CD4-positive, alpha-beta T cell treated with Interleukin-15 for 4 hours (primary cell): ENCODE results near the gene PRDX3.

ENCODE experiments used
- DNase-seq: peaks from one replicate; pipeline ENCODE4 v3.0.0-alpha.2; 2020; ENCODE audit warnings: low spot score

Gene PRDX3

DNA sequence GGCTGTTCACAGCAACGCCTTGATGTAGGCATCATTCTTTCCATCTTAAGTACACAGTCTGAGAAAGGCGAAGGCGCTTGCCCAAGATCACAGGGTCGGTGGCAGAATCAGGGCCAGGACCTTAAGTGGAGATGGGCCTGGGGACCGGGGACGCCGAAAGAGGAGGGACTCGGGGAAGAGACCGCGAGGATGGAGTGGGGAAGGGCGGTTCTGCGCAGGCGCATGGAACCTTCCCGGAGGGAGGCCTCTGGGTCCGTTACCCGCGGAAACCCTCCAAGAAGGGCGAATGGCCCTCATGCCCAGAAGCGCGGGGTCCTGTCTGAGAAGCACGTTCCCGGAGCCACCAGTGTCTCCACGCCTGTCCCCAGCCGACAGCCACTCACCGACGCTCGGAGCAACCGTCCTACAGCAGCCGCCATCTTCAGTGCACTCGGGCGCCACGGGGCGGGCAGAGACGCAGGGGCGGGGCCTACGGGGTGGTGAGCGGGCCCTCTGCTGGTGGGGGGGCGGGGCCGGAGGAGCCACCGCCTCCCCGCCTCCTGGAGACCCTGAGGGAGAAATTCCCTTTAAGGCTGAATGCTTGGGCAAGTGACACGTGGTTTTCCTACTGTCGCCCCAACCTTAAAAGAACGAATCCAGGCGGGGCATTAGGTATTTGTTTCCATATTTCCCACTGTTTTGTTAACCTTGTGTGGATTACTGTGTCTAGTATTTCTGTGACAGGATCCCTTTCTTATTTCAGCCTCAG is at the start of gene PRDX3:
Gene PRDX3 (minus strand): TSS at position 441 of the 748 bp plus-strand sequence. CDS start 22 bp downstream, at position 419.
- peak; percentile 88 for DNase-seq

DNA sequence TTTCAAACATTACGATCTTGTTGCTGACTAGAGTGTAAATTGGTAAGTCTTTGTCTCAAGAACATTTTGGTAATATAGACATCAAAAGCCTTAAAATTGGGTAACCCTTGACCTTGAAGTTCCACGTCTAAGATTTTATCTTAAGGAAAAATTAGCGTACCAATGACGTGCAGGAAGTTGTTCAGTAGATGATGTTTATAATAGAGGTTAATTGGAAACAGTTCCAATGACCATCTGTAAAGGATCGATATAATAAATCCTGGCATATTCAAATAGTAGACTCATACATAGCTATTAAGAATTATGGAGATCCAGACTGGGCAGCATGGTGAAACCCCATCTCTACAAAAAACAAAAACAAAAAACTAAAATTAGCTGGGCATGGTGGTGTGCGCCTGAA is 49.2 kb upstream of the PRDX3 start:
- no peak for DNase-seq

DNA sequence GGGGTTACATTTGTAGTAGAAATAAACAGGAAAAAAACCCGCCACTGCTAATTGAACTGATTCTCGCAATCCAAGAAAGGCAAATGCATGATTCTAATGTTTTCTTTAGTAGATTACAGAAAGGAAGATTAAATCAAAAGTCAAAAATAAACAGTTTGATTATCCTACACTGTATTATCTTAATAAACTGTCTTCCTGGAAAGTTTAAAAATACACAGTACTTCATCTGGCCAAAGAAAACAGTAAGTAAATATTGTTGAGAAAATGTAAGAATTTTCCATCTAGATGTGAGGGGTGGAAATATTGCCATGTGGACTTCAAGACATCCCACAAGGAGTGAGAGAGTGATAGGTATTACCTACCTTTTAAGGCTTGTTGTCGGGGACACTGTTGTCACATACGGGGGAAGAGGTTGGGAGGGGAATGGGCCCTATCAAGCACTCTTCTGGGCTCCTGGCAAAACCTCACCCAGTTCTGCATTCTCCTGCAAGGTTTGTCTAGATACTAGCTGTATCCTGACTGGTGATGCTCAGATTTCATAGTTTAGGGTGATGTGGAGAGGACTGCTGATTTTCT is 46.6 kb upstream of the PRDX3 start:
- no peak for DNase-seq

GRCh38 chr10:119222966-119223386 is 44.4 kb upstream of the PRDX3 start:
- DNase-seq = no peak

GRCh38 chr10:119222537-119222936 is 43.9 kb upstream of the PRDX3 start:
- DNase-seq = no peak

- no peak for DNase-seq
Measured at GRCh38 chr10:119221666-119222065, 43.1 kb upstream of the PRDX3 start.

DNA sequence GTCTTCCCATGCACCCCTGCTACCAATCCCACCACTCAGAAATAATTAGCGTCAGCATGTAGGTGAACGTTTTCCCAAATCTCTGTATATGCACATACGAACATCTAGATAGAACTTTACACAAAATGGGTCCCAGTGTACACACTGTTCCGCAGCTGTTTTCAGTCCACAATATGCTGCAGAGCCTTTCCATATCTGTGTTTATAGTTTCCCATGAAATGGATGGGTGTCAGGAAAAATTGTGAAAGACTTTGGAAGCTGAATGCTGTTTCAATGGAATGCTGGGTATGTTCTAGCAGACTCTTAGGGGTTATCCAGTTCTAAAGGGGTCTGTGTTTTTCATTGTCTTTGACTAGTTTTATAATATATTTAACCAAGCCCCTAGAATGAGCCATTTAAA is 42.6 kb upstream of the PRDX3 start:
- no peak for DNase-seq

DNA sequence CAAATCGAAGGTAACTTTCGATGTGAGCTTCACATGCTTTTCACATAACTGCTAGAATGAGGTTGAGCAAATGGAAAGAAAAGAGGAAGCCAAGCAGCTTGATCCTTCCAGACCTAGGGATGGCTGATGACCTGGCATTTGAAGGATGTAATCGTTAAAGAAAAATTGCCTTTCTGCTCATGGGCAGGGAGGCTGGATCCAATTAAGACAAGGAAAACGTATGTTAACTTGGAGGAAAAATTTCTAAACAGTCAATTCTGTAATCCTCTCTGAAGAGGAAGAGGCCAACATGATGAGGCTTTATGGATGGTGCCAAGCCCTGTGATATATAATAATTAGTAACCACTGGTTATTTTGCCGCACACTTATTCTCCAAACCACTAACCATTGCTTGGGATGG is 41.3 kb upstream of the PRDX3 start:
- DNase-seq = no peak

GRCh38 chr10:119217991-119218490 is 39.4 kb upstream of the PRDX3 start:
- DNase-seq = no peak

DNA sequence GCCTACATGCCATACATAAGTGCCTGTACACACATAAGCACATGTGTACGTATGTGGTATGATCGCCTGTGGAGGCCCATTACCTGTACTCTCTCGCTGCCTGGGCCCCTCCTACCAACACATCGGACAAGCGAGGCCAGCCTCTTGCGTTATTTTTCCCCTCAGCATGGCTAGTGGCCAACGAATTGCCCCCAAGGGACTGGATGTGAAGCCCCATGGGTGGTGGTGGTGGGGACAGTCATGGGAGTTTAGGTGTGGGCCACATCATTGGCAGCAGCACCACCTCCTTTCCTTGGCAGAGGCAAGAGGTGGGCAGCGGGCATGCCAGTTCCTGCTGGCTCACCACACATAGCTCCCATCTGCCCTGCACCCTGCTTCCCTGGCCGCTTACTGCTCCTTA is 38.8 kb upstream of the PRDX3 start:
- no peak for DNase-seq

GRCh38 chr10:119216127-119216526 is 37.5 kb upstream of the PRDX3 start:
- DNase-seq = no peak

GRCh38 chr10:119215371-119215770 is 36.8 kb upstream of the PRDX3 start:
- DNase-seq = no peak

DNA sequence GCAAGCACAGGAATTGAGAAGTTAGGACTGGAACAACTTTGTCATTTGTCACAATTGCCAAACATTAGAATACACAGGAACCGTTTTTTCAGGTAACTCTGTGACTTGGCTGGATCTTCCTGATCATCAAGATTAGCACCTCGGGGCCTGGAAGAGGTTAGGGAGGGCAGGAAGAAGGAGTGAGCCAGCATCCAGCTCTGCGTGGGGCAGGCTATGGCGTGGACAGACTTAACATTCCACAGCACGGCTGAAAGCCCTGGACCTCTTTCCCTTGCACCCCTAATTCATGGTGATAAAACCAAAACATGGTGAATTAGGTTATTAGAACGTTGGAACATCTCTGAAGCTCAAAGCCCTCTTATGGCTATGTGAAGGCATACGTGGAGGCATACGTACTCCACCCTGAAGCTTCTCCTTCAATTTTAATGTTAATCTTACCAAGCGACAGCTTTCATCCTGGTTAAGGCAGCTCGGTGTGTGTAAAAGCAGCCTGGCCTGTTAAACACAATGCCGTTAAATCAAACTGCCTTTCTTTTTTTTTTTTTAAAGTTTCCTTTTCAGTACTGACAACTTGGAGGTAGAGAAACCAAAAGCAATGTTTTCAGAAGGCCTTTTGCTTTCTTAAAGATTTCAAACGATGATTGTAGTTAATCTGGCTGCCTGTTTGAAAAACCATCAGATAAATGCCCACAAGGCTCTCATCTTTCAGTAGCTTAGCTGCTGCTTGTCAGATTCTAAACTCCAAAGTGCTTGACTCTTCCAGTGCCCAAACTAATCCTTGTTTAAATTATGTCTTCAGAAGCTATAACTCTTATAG is 33.2 kb upstream of the PRDX3 start:
- peak; percentile 30 for DNase-seq

GRCh38 chr10:119211176-119211575 is 32.6 kb upstream of the PRDX3 start:
- DNase-seq = no peak

- DNase-seq = no peak
Measured at GRCh38 chr10:119210633-119211032, 32.0 kb upstream of the PRDX3 start.

DNA sequence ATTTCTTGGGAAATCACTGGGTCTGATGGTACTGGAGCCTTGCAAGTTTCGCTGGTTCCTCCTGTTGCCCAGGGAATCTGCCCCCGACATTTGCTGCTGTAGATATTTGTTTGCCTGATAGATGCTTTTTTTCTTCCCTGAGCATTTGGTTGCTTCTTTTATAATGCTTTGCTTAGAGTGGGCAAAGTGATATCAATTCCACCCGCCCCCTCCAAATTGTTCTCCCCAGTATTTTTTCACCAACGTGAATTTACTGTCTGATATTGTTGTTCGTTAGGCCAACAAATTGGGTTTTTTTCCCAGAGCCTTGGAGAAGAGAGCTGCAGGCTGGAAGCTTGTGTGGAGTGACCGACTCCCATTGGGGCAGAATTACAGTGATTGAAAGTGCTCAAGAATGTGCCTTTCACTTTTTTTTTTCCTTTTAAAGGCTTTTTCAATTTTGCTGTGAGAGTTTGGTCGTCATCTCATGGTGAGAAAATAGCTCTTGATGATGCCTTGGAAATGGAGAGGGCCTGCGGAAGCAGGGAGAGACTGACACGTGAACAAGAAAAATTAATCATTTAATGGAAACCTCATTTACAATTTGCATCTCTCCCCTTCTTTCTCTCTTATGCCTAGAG is 31.2 kb upstream of the PRDX3 start:
- DNase-seq = no peak

DNA sequence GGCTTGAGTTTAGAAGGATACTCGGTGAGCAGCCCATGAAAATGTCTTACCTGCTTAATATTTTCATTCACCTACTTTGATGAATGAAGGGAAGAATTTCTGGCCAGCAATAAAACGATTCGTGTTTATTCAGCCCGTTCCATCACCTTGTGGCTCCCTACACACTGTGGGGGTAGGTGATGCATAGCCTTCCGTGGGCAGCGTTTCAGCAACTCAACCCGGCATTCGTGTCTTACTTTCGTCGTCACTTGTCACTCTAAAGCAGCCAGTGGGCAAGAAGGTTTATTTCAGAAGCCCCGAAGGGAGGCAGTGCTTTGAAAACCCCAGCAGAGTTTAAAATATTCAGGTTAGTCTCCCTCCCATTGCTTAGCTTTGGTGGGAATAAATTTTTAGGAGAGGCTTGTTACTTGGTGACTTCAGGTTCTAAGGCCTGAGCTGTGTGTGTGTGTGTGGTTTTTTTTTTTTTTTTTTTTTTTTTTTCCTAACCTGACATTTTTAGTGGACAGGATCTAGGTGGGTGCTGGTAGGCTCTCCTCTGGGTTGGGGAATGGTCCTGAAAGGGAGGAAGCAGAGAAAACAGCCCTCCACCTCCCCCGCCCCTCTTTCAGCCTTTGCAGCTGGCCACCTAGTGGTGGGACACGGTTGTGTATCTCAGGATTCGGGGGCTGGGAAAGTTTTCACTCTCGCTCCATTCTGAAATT is 30.6 kb upstream of the PRDX3 start:
- peak; percentile 47 for DNase-seq

DNA sequence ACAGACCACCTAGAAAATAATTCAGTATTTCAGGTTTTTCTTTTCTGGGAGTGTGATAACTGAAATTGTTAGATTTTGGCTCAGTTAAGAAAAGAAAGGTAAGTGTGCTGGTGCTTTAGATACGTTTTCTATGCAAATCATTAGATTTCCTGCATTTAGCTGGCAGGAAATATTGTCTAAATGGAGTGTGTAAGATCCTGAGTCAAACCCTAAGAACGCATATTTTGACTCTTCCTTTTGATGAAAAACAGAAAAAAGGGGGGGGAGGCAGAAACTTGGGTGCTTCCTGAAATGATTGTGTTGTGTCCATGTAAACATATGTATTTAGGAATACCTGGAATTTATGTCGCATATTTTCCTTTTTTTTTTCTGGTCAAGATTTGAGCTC is 29.9 kb upstream of the PRDX3 start:
- no peak for DNase-seq

DNA sequence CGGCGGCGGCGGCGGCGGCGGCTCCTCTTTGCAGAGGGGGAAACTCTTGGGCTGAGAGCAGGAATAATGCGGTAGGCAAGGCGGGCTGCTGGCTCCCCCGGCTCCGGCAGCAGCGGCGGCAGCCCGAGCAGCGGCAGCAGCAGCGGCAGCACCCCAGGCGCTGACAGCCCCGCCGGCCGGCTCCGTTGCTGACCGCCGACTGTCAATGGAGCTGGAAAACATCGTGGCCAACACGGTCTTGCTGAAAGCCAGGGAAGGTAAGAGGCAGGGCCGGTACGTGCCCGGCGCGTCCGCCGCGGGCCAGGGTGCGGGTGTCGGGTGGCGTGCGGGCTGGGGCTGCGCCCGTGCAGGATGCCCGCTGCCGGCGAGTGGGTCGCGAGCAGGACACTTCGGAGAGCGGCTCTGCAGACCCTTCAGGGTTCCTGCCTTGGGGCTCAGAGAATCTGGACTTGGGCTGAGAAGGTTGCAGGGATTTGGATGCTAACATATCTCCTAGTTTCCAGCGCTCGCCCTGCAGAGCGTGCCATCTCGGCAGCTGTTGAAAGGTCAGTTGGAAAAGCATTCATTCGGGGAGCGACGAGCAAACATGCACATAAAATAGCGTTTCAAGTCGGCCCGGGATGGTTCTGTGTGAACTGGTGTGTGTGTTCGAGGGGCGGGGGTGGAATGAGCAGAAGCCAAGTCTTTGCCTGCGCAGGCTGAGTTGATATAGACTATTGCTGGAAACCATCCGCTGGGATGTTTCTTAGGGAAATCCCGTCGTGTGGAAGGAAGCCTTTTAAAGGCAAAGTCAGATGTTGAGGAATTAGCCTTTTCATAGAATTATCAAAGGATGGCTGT is 29.3 kb upstream of the PRDX3 start:
- no peak for DNase-seq

DNA sequence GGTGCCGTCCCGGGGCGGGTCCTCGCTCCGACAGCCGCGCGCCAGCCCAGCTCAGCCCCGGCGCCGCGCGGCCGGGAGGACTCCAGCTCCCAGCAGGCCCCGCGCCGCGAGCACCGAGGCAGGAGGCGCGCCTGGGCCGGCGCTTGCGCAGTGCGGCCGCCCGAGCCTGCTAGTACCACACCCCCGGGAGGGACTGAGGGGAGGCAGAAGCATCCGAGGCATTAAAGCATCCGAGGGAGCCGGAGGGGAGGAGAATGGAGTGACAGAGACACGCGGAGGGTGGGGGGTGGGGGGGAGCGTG is 28.7 kb upstream of the PRDX3 start, which contains the start of gene GRK5:
Gene GRK5 (plus strand): TSS at position 206 of the 301 bp plus-strand sequence. CDS start 347 bp downstream, outside the sequence.
- DNase-seq = peak; percentile 97
